ENCODE measurements around the gene NR3C2.

NR3C2 gene

DNA sequence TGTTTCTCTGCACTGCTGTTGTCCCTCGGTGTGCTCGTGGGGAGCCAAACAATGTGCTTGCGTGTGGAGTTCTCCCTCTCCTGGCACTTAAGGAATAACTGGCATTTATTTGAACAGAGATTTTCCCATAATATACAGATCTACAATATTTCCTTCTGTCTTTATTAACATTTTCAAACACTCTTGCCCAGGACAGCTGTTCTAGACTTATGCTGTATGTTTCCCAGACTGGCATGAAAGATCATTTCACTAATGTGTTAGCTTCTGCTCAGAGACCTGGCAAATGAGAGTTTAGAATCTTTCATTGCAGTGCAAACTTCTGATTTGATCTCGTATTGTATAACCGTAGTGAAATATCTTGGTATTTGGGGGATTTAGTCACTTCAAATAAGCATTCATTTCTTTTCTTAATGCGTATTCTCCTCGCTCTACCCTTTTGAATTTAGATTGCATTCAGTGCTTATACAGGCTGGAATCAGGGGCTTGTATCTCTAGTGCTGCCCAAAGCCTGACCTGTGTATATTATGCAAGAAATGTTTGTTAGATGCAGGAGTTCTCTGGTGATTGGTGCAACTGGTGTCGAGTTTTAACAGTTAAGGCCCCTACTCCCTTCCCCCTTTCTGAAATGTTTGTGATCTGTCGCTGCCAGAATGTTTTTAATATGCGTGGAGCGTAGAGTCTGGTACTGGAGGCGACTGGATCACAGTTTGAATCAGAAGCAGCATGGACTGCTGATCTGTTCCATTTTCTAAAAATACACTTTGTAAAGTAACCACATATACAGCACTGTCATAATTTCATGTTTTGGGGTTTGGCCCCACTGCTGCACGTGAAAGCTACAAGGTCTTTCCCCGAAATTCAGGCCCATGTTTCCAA lies 384.0 kb downstream of the NR3C2 start:
- DNase-seq (ENCODE audit: low spot score) (no peak), FAIRE-seq (no peak)

DNA sequence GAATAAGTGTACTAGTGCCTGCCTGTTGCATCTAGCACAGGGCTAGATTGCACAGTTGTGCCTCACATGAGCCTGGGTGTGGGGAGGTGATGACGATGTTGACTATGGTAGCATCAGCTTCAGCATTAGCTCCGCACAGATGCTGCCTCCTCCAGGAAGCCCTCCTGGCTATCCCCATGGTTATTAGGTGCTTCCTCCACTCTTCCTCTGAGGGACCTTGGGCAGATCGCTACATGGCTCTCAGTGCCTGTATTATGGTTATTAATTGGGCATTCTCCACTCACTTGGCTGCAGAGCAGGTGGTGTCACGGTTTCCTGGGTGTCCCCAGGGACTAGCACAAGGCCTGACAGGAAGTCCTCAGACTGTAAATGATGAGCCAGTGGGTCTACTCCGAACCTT lies 384.7 kb downstream of the NR3C2 start:
- FAIRE-seq, result no peak
- no peak for DNase-seq (ENCODE audit: low spot score)

DNA sequence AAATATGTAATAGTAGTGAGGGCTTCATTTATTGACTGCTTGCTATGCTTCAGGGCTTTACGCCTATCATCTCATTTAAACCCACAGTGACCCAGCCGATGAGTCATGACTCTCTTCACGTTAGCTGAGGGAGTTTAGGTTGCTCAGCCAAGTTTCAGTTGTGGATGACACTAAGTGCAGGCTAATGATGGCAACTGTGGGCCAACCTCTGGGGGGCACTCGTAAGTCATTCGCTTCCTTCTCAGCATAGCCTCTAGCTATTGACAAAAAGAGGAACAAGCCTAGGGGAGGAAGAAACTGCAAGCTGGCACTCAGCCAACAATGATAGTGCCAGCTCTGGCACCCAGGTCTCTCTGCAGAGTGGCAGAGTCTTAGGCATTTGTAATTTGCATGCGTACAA lies 385.3 kb downstream of the NR3C2 start:
- FAIRE-seq, result no peak
- DNase-seq (ENCODE audit: low spot score), result peak; percentile 32

DNA sequence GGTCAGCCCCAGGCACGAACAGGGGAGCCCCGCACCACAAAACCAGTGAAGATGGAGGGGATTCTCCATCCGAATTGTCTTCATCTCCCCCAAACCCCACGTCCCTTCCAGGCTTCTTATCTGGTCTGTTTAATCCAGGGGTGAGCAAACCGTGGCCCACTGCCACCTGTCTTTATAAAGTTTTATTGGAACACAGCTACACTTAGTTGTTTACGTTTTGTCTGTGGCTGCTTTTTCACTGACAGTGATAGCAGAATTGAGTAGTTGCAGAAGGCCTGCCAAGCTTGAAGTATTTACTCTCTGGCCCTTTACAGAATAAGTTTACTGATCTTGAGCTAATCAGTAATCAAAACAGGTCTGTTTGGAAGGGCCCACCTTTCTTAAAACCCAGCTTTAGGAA lies 386.4 kb downstream of the NR3C2 start:
- DNase-seq (ENCODE audit: low spot score), result no peak
- FAIRE-seq, result no peak

DNA sequence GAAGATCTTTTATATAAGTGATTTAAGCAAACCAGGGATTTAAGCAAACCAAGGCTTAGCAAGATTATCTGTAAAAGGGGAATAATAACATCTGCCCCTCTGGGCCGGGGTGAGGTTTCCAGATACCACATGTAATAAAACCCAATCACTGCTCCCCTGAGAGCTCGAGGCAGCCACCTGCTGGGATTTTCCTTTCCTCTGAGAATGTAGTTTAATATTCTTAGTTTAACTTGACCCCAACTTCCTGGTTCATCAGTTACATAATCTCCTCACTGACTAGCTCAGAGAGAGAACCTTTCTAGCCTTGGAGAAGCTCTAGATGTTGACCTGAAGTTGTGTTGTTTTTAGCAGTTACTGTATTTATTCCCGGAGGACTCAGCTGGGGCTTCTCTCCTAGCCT lies 387.9 kb downstream of the NR3C2 start:
- DNase-seq (ENCODE audit: low spot score) (no peak), FAIRE-seq (no peak)

DNA sequence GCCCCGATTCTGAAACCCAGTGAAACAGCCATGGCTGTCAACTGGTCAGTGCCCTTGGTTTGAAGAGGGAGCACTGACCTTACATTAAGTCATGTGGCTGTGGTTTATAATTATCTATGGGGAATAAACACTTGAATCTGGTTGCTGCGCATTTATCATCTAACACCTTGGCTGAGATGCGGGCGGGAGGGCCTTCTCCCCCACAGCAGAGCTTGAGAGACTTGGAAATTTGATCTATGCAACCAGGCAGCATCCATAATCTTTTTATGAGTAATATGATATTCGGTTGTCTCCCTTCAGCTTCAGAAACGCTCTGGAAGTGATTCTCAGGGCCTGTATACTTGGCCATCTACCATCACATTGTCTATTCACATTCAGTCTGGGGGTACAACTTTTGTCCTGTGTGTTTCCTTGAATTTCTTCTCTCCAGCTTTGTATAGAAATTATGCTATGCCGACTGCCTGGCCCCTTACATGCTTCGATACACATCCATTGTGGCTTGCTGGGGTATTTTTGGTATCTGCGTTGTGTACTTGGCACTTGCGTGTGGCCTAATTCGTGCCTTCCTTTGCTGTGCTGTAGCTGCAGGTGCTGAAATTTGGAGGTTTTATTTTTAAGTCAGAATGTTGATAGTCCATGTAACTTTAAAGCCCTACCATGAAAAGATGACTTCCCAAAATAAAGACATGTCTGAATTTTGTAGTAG lies 388.8 kb downstream of the NR3C2 start:
- DNase-seq (ENCODE audit: low spot score) (no peak), FAIRE-seq (no peak)

DNA sequence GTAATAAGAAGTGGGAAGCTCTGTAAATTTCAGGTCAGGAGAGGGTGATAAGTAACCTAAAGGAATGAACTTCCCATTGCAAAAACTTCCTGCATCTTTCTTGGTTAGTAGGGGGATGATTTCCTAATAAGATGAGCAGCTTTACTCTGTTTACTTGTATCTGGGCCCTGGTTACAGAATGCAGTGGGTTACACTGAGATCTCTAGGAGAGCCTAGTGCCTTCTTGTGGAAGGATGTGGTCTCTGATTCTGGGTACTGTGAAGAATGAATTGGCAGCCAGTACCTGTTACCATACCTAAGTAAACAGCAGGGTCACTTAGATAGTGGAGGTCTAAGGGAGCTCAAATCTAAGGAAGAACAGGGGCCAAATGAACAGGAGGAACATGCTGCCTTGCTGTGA lies 389.8 kb downstream of the NR3C2 start:
- no peak for FAIRE-seq
- no peak for DNase-seq (ENCODE audit: low spot score)

DNA sequence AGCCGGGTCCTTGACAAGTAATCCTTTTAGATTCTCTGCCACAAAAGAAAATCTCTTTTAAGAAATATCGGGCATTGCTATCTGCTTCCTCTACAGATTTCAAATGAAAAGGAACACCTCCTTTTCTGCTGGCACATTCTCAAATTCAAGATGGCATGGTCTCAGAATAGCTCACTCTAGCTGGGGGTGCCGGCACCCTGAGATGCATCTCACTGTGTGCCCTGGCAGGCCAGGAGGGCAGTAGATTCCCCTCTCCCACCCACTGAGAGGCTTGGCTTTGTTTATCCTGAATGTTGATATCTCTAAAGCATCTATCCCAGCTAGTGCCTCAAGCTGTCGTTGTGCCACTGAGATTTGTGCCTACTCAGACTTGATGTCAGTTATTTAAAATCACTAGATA lies 390.8 kb downstream of the NR3C2 start:
- FAIRE-seq (no peak), DNase-seq (ENCODE audit: low spot score) (no peak)

DNA sequence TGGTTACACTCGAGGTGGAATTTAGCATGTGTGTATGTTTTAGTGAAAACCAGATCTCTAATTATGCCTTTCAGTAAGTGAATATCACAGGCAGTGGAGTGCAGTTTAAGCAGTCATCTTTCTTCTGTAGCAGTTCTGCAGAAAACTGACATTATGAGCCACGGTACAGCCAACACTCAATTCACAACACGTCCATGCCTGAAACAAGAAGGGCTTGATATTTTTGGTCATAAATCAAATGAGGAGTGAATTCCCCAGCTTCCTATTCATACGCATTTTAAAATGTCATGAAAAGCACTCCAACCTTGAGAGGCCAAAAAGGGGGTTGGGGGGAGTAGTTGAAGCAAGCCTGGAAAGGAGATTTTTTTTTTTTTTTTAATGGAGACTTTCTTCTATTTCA lies 393.6 kb downstream of the NR3C2 start:
- DNase-seq (ENCODE audit: low spot score) (no peak), FAIRE-seq (no peak)

DNA sequence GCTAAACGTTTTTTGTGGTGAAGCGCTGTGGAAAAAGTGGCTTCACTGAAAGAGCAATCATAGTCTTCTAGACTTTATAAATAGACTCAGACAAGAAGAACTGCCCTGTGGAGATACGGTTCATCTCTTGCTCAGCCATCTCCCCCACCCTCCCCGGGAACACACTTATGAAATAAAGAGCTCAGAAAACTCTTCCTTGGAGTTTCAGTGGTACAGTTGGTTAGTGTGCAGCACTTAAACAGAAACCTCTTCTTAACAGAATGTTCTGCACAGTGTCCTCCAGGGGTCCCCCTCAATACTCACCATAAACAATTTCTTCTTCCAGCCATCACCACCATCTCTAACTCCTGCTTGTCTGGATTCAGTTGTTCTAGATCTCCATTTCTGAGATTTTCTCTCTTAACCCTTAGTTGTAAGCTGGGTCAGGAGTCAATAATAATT lies 397.3 kb downstream of the NR3C2 start:
- FAIRE-seq, result no peak
- no peak for DNase-seq (ENCODE audit: low spot score)

DNA sequence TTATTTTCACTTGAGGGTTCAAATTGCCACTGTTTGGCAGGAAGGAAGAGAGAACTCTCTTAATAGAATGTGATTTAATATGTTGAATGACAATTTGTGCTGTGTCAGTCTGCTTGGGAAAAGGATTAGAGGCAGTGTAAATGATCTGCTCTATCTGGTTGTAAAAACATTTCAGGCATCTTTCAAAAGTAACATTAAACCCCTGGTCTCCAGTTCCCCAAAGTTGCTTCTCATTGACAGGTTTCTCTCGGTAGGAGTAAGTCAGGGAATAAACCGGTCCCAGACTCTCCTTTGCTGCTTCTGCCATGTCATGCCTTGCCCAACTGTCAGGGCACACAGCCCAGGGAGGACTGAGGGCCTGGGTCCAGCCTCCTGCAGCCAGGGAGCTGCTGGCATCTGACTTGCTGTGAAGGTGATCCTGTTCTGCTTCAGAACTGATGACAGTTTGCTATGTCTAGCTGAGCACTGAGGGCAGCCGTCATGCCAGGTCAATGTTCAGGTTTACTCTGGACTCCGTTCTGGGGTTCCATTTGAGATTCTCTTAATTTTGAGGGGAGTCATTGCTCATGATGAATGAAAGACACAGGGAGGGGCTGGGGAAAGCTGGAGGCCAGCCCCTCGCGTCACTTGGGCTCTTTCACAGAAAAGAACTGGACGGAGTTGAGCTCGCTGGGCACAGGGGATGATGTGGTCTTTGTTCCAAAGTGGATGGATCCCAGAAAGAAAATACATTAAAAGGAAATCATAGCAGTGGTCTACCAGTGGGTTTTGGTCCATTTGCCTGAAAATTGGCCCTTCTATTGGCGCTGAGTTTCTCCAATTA lies 397.9 kb downstream of the NR3C2 start:
- FAIRE-seq, result no peak

DNA sequence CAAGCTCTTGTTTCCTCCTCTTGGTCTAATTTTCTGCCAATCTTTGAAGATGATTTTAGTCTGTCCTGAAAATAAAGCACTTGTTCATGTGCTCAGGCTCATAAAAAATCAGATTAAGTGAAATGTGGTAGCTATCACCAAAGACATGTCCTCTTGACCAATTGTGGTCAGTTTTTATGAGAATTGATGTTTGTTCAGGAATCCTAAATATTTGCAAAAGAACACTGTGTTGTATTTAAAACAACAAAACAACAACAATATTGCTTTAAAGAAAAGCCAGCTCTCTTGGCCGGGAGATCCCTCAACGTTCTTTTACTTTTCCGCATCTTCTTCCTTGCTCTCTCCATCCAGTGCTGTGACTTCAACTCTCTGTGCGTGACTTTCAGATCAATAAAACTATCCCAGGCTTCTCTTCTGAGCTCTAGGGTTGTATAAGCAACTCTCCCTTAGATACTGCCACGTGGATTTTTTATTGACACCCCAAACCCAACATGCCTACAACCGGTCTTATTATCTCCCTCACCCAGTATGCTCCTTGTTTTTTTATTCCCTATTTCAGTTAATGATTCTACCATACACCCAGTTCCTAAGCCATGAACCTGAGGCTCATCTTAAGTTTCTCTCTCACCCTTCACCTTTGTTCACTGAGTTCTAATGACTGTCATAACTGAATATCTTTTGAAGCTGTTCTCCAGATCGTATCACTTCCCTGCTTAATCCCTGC lies 400.4 kb downstream of the NR3C2 start:
- no peak for FAIRE-seq
- DNase-seq (ENCODE audit: low spot score), result no peak

More for the DNA sequence above, 397.9 kb downstream of the NR3C2 start:
- no peak for DNase-seq (ENCODE audit: low spot score)

DNA sequence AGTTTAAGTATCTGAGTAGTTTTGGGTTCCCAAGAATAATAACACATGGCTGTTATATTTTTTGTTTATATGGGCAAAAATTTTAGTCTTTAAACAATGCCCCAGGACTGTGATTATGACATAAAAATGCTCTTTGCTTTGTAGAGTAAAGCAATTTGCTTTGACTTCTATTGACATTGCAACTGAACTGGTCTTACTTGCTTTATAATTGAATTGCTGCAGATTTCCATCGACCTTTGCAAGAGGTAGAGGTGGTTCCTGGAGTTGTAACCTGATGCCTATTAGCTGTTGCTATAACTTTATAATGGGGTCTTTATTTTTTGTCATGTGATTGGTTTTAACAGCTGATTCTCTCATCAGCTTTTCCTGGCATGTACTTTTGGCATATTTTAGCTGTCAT lies 407.4 kb downstream of the NR3C2 start:
- FAIRE-seq, result no peak
- DNase-seq (ENCODE audit: low spot score), result no peak

DNA sequence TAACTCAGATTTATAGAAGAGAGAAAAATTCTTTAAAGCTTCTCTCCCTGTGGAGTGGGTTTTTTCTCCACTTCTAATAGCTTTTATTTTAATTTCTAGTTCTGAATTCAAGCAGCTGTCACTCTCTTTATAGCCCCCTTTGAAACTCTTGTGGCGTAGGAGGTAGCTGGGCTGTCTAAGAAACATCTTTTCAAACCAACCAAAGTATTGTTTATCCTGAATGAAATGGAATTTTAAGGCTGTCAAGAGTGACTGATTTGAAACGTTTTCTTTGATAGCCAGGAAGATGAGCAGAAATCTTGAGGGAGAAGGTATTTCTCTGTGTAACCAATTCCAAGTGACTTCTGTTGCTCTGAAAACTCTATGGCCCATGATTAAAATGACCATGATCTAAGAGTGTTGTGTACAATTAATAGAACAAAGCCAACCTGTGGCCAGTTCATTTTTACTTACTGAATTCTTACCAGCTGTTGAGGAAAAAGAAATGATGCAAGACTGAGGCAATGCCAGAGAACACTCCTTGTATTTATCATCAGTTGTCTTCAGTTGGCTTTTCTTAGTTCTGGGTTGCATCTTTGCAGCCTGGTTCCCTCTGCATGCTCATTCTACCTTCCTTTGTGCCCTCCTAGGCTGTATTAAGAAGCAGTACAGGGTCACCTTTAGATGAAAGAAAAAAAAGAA lies 411.9 kb downstream of the NR3C2 start:
- FAIRE-seq (no peak), DNase-seq (ENCODE audit: low spot score) (no peak)

DNA sequence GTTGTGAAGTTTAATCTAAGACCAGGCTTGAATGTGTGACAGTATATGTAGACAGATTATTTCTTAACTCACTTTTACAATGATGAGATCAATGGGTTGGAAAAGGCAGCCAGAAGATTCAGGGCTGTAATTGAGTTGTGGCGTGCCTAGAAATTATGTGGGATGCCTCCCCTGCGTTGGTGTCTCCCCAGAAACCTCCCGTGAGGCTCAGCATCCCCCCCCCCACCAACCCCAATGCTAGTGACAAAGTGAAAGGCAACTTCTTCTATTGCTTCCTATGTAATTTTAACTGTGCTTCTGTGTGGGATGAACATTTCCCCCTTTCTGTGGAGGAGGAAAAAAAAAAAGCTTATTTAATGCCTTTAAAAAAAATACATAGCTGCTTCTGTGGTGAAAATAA lies 412.4 kb downstream of the NR3C2 start:
- no peak for DNase-seq (ENCODE audit: low spot score)
- no peak for FAIRE-seq
